HG02798 (cell line): ENCODE results near the gene CRIP1.

Experiments used
- ATAC-seq: cut with Tn5 transposase; IDR thresholded peaks from one replicate; pipeline ENCODE4 v1.9.1; 2021; ENCODE audit warnings: mild to moderate bottlenecking; ENCODE audit not compliant: unreplicated experiment, poor library complexity

CRIP1 gene

DNA sequence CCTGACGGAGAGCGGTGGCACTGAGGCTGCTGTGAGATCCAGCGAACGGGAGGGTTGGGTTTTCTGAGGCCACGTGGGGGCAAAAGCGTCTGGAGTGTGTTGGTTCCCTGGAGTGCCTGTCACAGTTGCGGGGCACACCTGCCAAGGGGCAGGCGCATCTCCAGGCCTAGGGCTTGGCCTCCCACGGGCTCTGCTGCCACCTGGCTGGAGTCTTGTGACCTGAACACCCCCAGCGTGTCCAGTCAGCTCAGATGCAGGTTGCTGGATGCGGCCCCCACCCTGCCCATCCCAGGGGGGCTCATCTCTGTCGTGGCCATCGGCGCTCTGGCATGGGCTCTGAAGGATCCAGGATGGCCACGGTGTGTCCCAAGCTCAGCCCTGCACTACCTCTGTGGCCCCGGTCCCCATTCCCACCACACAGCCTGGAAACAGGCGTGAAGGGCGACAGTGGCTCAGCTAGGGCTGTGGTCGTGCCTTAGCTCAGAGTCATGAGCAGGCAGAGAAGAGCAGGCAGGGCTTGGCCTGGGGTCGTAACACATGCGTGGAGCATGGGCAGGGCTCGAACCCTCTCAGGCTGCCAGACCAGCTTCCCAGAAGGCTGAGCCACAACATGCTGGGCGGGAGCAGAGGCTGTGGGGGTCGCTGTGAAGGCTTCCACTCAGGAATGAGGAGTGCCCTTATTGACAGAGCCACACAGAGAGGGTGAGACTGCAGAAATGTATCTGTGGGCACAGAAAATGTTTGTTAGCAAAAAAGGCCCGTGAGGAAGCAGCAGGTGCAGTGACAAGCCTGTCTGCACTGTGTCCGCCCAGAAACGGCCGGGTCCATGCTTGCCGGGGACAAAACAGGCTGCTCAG, 35.6 kb upstream of the CRIP1 start:
- ATAC-seq: no peak

DNA sequence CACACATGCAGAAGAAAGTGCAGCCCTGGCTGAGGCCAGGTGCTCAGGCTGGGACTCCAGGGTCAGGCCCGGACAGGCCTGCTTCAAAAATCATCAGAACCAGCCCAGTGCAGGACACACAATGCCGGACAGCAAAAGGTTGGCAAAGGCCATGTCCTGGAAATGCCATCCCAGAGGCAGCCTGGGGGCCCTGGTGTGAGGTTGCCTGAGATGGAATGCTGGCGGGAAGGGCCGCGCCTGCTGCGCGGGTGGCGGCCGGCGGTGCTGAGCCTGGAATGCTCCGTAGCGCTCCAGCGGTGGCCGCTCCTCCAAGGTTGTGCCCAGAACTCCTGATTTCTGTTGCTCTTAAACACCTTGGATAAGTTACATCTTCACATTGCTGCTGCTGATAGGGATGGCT, 33.7 kb upstream of the CRIP1 start:
- no peak for ATAC-seq

DNA sequence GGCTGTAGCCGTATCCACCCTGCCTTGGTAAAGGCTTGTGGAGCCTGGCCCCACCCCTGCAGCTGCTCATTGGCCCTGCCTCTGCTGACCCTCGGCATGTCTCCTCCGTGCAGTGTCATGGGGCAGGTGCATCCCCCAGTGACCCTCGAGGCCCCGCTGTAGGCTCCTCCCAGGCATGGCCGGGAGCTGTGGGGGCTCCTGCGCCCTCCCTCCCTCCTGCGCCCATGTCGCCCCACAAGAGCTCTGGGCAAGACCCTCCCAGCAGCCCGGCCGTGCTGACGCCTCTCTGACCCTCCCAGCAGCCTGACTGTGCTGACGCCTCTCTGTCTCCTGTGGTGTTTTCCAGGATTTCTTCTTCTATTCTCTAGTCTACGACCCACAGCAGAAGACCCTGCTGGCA, 32.8 kb upstream of the CRIP1 start:
- ATAC-seq: no peak

DNA sequence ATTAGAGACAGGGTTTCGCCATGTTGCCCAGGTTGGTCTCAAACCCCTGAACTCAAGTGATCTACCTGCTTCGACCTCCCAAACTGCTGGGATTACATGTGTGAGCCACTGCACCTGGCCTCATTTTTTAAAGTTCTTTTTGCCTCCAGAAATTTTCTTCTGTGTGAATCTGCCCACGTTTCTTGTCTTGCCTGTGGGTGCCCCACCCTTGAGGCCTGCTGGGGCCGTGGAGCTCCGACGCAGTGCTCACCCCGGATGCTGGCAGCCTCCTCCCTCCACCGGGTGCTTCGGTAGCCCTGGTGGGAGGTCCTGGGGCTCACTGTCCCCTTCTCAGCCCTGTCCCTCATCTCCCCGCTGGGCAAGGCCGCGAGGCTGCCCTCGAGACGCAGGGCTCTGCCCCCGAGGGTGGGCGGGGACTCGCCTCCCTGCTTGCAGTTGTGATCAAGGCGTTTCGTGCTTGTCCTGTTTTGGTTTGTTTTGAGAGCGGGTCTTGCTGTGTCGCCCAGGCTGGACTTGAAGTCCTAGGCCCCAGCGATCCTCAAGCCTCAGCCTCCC, 31.5 kb upstream of the CRIP1 start:
- ATAC-seq: no peak

DNA sequence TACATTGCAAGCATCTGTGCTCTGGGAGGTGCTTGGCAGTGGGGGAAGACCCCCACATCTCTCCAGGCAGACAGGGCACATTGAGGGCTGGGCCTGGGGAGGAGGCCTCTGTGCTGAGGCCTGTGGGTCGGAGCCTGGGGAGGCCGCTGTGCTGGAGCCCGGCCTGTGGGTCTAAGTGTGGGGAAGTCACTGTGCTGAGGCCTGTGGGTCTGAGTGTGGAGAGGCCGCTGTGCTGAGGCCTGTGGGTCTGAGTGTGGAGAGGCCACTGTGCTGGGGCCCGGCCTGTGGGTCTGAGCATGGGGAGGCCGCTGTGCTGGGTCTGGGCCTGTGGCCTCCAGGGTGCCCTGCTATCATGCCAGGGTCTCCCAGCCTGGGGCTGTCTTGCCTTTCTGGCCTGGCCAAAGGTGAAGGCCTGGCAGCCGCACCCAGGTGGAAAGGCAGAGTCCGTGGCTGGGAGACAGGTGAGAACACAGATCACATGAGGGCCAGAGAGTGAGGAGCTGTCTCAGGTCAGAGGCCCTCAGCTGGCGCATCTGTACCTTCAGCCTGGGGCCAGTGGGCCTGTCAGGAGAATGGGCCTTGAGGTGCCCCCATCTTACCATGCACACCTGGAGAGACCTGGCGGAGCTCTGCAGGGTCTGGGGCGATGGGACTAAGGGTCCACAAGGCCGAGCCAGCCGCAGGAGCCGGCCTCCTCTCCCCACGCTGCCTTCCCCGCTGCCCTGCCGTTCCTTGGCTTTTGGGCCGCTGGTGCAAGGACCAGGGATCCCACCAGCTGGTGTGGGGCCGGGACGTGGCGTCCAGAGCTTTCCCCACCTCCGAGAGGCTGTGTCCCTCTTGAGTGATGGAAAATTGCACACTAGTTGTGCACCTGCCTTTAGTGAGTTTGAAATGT, 30.7 kb upstream of the CRIP1 start:
- no peak for ATAC-seq

DNA sequence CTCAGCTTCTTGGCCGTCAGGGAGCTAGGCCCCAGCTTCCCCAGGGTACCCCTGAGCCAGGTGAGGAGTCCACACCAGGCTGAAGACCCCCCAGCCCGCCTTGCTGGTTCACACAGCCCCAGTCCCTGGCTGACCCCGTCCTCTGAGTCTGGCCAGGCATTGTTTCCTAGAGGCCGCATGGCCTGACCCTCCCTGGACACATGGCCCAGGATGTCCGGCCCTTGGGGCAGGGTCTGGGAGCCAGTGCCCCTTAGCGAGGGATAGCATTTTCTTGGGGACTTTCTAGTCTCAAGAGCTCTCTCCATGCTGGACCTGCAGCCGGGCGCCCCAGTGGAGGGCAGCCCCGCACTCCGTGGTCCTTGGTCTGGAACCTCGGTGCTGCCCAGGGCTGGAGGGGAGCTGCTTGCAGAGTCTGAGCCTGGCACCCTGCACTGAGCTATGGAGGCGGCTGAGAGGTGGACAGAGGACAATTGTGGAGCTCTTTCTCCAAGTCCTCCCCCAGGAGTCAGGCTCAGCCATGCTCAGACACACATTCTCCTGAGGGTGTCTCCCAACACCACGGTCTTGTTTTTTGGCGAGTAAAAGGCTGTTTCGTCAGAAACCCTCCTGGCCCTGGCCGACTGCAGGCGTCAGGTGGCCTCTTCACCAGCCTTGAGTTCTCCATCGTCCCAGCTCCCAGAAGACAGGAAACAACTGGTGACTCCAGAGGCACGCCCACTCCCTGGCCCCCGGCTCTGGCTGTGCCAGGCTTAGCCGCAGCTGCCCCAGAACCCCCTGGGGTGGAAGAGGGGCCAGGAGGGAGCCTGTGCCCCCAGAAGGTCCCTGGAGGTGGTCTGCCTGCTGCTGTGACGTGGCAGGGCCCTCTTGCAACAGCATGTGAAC, 29.7 kb upstream of the CRIP1 start:
- no peak for ATAC-seq

DNA sequence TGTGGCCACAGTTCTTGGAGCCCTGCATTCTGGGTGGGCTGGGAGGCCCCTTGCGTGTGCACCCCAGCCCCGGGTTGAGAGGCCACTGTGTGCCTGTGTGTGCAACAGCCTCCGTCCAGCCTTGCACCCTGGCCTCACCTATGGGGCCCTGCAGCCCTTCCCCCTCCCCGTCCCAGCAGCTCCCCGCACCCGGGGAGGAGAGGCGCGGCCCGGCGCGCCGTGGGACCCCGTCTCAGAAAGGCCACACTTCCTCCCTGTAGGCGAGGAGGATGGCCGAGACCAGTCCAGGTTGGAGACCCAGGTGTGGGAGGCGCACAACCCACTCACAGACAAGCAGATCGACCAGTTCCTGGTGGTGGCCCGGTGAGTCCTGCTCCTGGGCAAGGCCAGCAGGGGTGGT, 28.7 kb upstream of the CRIP1 start:
- no peak for ATAC-seq

DNA sequence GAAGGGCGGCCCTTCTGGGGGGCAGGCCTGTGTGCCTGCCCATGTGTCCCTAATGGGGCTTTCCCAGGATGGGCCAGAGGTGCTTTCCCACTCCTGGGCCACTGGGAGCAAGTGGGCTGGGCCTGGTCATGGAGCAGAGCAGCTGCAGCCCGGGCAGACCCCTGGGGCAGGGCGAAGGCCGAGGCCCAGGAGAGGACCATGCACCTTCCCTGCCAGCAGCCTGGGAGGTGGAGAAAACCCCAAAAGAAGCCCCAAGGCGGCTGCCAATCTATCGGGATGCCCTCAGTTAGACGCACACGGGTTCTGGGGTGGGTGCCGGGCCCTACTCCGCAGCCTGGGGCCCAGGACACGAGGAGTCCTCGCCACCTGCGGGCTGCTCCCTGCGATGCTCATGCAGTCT, 28.1 kb upstream of the CRIP1 start:
- ATAC-seq: no peak

DNA sequence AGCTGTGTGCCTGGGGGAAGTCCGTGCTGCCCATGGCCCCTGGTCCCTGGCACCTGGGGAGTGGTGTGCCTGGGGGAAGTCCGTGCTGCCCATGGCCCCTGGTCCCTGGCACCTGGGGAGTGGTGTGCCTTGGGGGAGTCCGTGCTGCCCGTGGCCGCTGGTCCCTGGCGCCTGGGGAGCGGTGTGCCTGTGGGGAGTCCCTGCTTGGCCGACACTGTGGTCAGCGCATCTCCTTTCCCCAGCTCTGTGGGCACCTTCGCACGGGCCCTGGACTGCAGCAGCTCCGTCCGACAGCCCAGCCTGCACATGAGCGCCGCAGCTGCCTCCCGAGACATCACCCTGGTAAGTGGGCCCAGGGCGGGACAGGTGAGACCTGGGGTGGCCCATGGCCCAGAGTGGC, 26.6 kb upstream of the CRIP1 start:
- no peak for ATAC-seq

DNA sequence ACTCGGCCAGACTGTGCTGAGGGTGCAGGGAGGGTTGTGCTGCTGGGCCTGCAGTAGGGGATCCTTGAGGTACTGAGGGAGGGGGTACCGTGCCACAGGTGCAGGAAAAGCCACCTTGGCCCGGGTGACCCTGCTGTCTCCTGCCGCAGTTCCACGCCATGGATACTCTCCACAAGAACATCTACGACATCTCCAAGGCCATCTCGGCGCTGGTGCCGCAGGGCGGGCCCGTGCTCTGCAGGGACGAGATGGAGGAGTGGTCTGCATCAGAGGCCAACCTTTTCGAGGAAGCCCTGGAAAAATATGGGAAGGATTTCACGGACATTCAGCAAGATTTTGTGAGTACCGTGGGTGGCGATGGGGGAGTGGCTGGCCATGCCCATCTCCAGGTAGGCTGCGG, 26.1 kb upstream of the CRIP1 start:
- no peak for ATAC-seq

DNA sequence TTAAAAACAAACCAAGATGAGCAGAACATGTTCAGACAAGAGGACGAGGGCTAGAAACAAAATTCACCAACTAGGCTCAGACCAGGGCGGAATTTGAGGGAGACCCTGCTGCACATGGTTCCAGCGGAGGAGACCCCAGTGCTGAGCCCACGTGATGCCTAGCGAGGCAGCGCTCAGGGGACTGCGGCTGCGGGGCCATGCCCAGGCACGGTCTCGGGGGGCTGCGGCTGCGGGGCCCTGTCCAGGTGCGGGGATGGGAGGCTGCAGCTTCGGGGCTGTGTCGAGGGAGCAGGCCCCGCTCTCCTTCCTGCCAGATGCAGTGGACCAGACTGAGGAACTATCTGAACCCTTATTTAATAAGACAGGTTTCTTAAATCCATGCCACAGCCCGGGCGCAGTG, 24.8 kb upstream of the CRIP1 start:
- no peak for ATAC-seq

DNA sequence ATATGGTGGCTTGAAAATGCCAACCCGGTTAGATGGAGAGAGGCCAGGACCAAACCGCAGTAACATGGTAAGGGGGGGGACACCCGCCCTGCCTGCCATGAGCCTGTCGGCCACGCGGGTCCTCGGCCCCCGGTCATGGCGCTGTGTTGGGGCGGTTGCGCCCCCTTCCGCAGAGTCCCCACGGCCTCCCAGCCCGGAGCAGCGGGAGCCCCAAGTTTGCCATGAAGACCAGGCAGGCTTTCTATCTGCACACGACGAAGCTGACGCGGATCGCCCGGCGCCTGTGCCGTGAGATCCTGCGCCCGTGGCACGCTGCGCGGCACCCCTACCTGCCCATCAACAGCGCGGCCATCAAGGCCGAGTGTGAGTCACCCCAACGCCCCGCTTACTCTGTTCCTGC, 22.2 kb upstream of the CRIP1 start:
- ATAC-seq: no peak

DNA sequence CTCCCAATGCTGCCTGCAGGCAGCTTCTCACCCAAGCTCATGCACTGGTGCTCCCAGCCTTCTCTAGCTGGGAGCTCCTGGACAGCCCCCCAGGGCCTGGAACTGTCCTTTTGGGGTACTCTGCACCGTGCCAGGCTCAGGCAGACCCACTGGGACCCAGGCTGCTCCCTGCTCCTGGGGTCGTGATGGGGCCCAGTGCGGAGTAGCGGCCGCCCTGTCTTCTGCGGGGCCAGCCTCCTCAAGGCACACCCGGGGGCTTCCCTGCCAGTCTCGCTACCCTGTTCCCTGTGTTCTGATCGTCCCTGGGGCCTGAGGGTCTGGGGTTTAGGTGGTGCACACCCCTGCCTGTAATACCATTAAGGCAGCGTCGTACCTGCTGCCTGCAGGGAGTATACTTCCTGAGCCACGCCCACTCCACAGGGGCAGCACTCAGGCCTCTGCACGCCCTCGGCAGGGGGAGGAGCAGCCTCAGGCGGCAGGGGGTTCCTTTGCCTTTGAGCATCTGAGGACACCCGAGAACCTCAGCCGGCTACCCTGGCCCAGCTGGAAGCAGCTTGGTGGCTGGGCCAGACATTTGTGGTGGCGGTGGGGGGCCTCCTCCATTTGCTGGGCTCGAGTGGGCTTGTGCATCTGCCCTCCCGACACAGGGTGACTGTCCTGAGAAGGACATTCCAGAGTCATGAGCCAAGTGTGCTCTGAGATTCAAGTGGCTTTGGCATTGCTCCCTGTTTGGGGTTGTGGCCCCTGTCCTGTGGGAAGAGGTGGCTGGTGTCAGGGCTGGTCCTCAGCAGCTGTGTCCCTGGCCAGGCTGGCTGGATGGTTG, 21.3 kb upstream of the CRIP1 start:
- no peak for ATAC-seq

DNA sequence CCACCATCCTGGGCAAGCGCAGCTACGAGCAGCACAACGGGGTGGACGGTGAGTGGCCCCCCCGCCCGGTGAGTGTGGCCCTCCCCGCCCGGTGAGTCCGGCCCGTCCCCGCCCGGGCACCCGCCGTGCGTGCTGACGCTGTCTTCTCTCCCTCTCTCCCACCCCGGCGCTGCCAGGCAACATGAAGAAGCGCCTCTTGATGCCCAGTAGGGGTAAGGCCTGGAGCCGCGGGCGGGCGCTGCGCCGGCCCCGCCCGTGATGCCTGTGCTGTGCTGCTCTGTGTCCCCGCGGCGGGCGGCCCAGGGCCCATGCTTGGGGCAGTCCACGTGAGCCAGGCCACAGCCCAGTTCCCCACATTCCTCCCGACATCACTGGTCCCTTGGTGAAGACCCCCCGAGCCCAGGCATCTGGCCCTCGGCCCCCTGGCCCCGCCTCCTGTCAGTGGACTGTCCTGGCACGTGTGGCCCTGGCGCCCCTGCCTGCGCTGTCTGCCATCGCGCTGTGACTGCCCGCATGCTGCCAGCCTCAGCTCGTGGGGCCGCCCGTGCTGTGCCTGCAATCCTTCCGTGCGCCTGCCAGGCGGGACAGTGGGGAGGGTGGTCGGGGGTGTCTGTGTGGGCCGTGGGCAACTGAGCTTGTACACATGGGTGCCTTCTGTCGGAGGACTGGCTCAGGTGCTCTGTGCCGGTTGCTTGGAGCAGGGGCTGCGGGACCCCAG, 20.0 kb upstream of the CRIP1 start:
- ATAC-seq: no peak

DNA sequence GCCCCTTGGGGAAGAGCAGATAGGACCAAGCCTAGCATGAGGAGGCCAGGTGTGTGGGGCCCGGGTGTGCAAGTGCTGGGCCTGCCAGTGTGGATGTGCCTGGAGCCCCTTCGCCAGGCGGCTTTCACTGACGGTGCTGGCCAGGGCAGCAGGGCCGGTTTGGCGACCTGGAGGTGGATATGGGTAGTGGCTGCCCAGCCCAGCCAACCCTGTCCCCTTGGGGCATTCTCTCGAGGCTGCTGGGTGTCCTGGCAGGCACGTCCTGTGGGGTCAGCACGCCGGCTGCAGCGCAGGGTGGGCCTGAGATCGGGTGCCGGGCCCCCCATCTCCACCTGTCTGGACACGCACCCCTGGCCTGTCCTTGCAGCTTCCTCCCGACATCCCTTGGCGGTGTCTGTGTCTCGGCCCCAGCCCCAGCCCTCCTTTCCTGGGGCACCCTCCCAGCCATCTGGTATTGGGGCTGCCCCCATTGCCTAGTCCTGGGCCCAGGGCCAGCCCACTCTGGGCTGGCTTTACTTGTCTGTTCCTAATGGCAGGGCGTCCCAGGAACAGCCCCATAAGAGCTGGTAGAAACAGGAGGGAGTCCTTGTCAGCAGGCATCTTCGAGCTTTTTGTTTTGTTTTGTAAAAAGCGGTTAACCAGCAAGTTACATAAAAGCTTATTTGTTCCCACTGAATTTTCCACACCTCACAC, 19.3 kb upstream of the CRIP1 start:
- ATAC-seq: no peak

DNA sequence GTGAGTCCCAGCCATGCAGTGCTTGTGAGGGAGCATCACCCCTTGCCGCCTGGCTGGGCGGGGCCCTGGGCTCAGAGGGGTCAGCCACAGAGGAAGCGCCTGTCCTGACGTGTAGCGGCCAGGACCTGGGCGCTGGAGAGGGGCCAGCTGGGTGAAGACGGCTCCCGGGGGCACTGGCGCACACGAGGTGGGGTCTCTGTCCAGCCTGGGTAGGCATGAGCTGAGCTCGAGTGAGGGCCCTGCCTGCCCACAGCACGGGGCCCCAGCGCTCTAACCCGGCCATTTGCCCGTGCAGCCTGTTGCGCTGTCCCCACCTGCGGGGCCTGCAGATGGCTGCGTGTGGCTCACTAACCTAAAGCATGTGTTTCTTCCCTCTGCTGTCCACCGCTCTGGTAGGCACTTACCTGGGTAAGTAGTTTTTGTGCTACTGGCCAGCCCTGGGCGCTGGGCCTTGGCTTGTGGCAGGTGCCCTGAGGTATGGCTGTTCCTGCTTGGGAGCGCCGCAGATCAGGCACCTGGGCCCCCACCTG, 18.7 kb upstream of the CRIP1 start:
- ATAC-seq: no peak

DNA sequence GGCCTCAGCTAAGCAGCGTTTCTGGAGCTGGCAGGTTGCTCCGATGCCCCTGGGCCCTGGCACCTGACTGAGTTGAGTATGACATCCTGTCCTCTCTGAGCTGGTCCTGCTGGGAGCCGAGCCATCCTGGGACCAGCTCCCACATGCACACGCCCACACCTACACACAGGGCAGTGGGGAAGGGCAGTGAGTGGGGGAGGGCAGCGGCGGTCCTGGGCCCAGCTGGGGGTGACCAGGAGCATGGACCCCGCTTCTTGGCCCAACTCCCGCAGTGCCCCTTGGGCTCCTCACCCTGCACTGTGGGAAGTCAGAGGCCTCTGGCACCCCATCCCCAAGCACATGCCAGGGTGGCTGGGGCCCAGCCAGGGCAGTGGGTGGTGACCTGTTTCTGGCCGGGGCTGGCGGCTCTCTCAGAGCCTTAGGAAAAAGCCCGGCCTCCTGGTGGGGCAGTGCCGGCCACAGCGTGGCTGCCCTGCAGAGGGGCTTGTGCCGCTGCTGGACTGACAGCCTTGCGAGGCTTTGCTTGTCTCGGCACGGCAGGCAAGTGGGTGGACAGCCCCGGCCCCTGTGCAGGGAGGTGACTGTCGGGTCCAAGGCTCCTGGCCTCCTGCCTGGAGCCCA, 18.0 kb upstream of the CRIP1 start:
- ATAC-seq: no peak
